HG03571 (cell line): Measurements from ENCODE around the gene LEKR1.

Experiments
- ATAC-seq: cut with Tn5 transposase; IDR thresholded peaks from one replicate; pipeline ENCODE4 v1.9.1; 2021; ENCODE audit not compliant: unreplicated experiment

Gene LEKR1

GRCh38 chr3:157046520-157046919 lies 220.4 kb downstream of the LEKR1 start:
- ATAC-seq: peak; percentile 49

GRCh38 chr3:157051055-157051454 lies 224.9 kb downstream of the LEKR1 start:
- ATAC-seq: no peak

GRCh38 chr3:157051591-157051990 lies 225.4 kb downstream of the LEKR1 start:
- ATAC-seq: no peak

GRCh38 chr3:157056035-157056434 lies 229.9 kb downstream of the LEKR1 start:
- ATAC-seq: no peak

- ATAC-seq: no peak
Observed at GRCh38 chr3:157058392-157059071, 232.4 kb downstream of the LEKR1 start.

- ATAC-seq: no peak
Observed at GRCh38 chr3:157059181-157059580, 233.0 kb downstream of the LEKR1 start.

- no peak for ATAC-seq
Observed at GRCh38 chr3:157059661-157060060, 233.5 kb downstream of the LEKR1 start.

GRCh38 chr3:157061265-157061664 lies 235.1 kb downstream of the LEKR1 start:
- ATAC-seq: no peak

- no peak for ATAC-seq
Observed at GRCh38 chr3:157063469-157063868, 237.3 kb downstream of the LEKR1 start.

GRCh38 chr3:157063926-157064325 lies 237.8 kb downstream of the LEKR1 start:
- ATAC-seq: peak; percentile 22

- peak; percentile 81 for ATAC-seq
Observed at GRCh38 chr3:157064402-157064801, 238.2 kb downstream of the LEKR1 start.

GRCh38 chr3:157065201-157065600 lies 239.0 kb downstream of the LEKR1 start:
- no peak for ATAC-seq

GRCh38 chr3:157066335-157067098 lies 240.4 kb downstream of the LEKR1 start:
- ATAC-seq: no peak

- ATAC-seq: no peak
Observed at GRCh38 chr3:157067114-157067513, 241.0 kb downstream of the LEKR1 start.

- ATAC-seq: no peak
Observed at GRCh38 chr3:157069406-157069805, 243.3 kb downstream of the LEKR1 start.

GRCh38 chr3:157069846-157070677 lies 243.9 kb downstream of the LEKR1 start:
- no peak for ATAC-seq

GRCh38 chr3:157070678-157070999 lies 244.5 kb downstream of the LEKR1 start:
- ATAC-seq: no peak

GRCh38 chr3:157071744-157072525 lies 245.8 kb downstream of the LEKR1 start:
- ATAC-seq: no peak

GRCh38 chr3:157073810-157074209 lies 247.7 kb downstream of the LEKR1 start:
- no peak for ATAC-seq

- no peak for ATAC-seq
Observed at GRCh38 chr3:157074490-157074889, 248.3 kb downstream of the LEKR1 start.

- no peak for ATAC-seq
Observed at GRCh38 chr3:157074981-157075380, 248.8 kb downstream of the LEKR1 start.
